Fibroblast of the aortic adventitia (primary cell): Measurements from ENCODE around the gene UGT1A5. TPM values are rescaled to one million over a fixed set of nuclear protein-coding genes. Genes with fewer than 3 reads are reported as not detected.

Experiments used
- DNase-seq: peaks from one replicate; pipeline ENCODE4 v3.0.0-alpha.2; 2010; ENCODE audit warnings: low read depth
- H3K4me3 ChIP-seq: 2 replicates; pipeline ENCODE4 v1.5.1; 2011; ENCODE audit warnings: low read depth, mild to moderate bottlenecking, control low read depth, low read length, moderate library complexity
- CTCF ChIP-seq: IDR thresholded peaks from 2 replicates; pipeline ENCODE4 v1.5.1; 2011; ENCODE audit warnings: mild to moderate bottlenecking, low read length, control low read depth, inconsistent platforms; ENCODE audit not compliant: insufficient read depth
- total RNA-seq: library from RNA; depleted of rRNA; stranded (reverse); fragments of >200 nt; gene quantifications from 2 replicates; pipeline ENCODE4 v1.2.3, GENCODE V29; 2012; ENCODE audit warnings: low replicate concordance

UGT1A5 gene
- total RNA-seq, 1 donor = not detected

- DNase-seq = no peak
- no peak overlapping the region for H3K4me3 ChIP-seq
- no peak for TF ChIP-seq CTCF
Observed at GRCh38 chr2:233674314-233674713, 38.4 kb upstream of the UGT1A5 start.

GRCh38 chr2:233674995-233675394 is 37.7 kb upstream of the UGT1A5 start:
- no peak overlapping the region for H3K4me3 ChIP-seq
- DNase-seq = no peak
- TF ChIP-seq CTCF = peak; percentile 5

- TF ChIP-seq CTCF = no peak
- DNase-seq = no peak
- no peak overlapping the region for H3K4me3 ChIP-seq
Observed at GRCh38 chr2:233676046-233676445, 36.7 kb upstream of the UGT1A5 start.

- DNase-seq = peak; percentile 25
- no peak for TF ChIP-seq CTCF
- H3K4me3 ChIP-seq = no peak overlapping the region
Observed at GRCh38 chr2:233679196-233679595, 33.5 kb upstream of the UGT1A5 start.

GRCh38 chr2:233680361-233681045 is 32.2 kb upstream of the UGT1A5 start:
- no peak for TF ChIP-seq CTCF
- no peak overlapping the region for H3K4me3 ChIP-seq
- no peak for DNase-seq

GRCh38 chr2:233681521-233682099 is 31.1 kb upstream of the UGT1A5 start, which contains the start of gene UGT1A7:
Gene UGT1A7, plus strand, starts transcription at chr2:233681901. Its CDS starts 37 bp downstream, at chr2:233681938.
- DNase-seq = no peak
- no peak within 1 kb of the TSS for H3K4me3 ChIP-seq
- no peak for TF ChIP-seq CTCF
